Measurements from ENCODE around the gene TEAD4.

- TF ChIP-seq, protein P1, sequence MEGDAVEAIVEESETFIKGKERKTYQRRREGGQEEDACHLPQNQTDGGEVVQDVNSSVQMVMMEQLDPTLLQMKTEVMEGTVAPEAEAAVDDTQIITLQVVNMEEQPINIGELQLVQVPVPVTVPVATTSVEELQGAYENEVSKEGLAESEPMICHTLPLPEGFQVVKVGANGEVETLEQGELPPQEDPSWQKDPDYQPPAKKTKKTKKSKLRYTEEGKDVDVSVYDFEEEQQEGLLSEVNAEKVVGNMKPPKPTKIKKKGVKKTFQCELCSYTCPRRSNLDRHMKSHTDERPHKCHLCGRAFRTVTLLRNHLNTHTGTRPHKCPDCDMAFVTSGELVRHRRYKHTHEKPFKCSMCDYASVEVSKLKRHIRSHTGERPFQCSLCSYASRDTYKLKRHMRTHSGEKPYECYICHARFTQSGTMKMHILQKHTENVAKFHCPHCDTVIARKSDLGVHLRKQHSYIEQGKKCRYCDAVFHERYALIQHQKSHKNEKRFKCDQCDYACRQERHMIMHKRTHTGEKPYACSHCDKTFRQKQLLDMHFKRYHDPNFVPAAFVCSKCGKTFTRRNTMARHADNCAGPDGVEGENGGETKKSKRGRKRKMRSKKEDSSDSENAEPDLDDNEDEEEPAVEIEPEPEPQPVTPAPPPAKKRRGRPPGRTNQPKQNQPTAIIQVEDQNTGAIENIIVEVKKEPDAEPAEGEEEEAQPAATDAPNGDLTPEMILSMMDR (conservative IDR thresholded peaks at IDR 0.05; ENCODE audit: low read depth, low read length) = no peak
- TF ChIP-seq EZH2 (IDR thresholded peaks at IDR 0.05; ENCODE audit: borderline replicate concordance, low read depth, low read length, poor library complexity, severe bottlenecking) = no peak
Observed at GRCh38 chr12:2984698-2985097, 25.5 kb downstream of the TEAD4 start.

Data from A673 (cell line).